Measurements from ENCODE around the gene MAPKBP1.

The MAPKBP1 gene

DNA sequence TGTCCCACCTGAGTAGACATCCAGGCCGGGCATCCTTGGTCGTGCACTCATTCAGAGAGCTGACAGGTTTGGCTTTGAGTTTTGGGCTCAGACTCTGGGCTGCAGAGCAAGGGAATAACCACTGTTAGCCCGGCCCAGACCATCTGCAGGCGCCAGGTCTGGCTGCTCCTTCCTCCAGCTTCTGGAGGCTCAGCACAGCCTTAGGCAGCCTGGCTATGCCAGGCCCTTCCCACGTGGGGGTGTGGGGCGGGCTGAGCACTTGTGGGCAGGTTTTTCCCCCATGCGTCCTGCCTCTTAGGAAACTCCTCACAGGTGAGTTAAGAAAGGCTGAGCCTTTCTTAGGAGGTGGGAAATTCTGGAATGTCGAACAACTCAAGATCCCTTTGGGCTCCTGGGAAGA is 75.6 kb downstream of the MAPKBP1 start:
- no peak overlapping the region for H3K4me3 ChIP-seq (ENCODE audit: low read length in 2 of 2)
- H3K9ac ChIP-seq (ENCODE audit: low read length in 2 of 2): no peak overlapping the region
- peaks cover 12 to 17% of the 10 kb centered on the region in 2 donors for H3K27me3 ChIP-seq (ENCODE audit: control insufficient read depth in 1 of 2, insufficient read depth in 2 of 2, low read length in 2 of 2)
- H3K36me3 ChIP-seq (ENCODE audit: control insufficient read depth in 2 of 2, insufficient read depth in 2 of 2, low read length in 2 of 2): peaks cover 7 to 27% of the 10 kb centered on the region in 2 donors
- H3K9me3 ChIP-seq (ENCODE audit: control insufficient read depth in 2 of 2, low read length in 2 of 2): no peaks in the 10 kb centered on the region
- H3K27ac ChIP-seq (ENCODE audit: low read length): no peak overlapping the region
- no peaks in the 10 kb centered on the region for H3K4me1 ChIP-seq (ENCODE audit: control insufficient read depth, insufficient read depth, low read length)

DNA sequence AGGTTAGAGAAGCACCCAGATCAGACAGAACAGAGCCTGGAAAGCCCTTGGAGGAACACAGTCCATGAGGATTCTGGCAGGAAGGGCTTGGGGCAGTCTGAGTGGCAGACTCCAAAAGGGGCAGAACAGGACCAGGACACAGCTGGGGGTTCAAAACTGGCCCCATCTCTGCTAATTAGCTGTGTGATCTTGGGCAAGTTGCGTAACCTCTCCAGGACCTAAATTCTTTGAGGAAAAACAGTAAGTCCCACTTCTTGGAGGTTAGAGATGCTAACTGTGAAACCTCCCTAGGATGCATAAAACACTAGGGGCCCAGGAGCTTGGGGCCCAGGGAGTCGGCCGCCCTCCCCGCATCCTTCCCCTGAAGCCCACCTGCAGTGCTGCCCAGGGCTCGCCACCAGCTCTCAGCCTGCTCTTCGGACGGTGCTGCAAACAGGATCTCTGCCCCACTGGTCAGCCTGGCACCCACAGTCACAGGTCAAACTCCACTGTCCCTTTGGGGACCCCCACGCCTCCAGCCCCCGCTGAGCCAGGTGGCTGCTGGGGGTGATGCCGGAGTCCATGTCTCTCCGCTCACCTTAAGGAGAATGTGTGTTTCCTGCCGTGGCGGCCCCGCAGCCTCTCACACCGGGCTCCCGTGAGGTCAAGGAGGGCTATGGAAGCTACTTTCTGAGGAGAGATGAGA is 76.3 kb downstream of the MAPKBP1 start:
- Histone ChIP-seq H3K27ac (ENCODE audit: low read length) (no peak overlapping the region), H3K36me3 (ENCODE audit: control insufficient read depth in 2 of 2, insufficient read depth in 2 of 2, low read length in 2 of 2) (peaks cover 7 to 21% of the 10 kb centered on the region in 2 donors), H3K9me3 (ENCODE audit: control insufficient read depth in 2 of 2, low read length in 2 of 2) (no peaks in the 10 kb centered on the region), H3K9ac (ENCODE audit: low read length in 2 of 2) (no peak overlapping the region), H3K27me3 (ENCODE audit: control insufficient read depth in 1 of 2, insufficient read depth in 2 of 2, low read length in 2 of 2) (peaks cover 17 to 24% of the 10 kb centered on the region in 2 donors), H3K4me1 (ENCODE audit: control insufficient read depth, insufficient read depth, low read length) (no peaks in the 10 kb centered on the region), H3K4me3 (ENCODE audit: low read length in 2 of 2) (no peak overlapping the region)

DNA sequence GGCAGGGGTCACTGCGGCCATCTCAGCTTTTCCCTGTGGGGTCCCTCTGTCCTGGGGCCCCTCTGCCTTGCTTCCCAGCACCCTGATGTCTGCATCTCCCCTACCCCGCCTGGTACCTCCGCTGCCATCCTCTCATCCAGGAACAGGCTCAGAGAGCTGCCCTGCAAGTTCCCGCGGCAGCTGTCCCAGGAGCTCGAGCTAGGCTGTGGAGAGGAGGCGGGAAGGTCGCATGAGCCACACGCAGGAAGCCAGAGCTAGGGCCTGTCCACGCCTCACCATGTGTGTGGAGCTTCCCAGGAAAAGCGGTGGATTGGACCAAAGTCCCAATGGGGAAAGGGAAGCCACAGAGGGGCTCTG is 76.9 kb downstream of the MAPKBP1 start:
- Histone ChIP-seq H3K9me3 (ENCODE audit: control insufficient read depth in 2 of 2, low read length in 2 of 2) (no peaks in the 10 kb centered on the region), H3K27ac (ENCODE audit: low read length) (no peak overlapping the region), H3K9ac (ENCODE audit: low read length in 2 of 2) (no peak overlapping the region), H3K4me3 (ENCODE audit: low read length in 2 of 2) (no peak overlapping the region), H3K36me3 (ENCODE audit: control insufficient read depth in 2 of 2, insufficient read depth in 2 of 2, low read length in 2 of 2) (peaks cover 7 to 17% of the 10 kb centered on the region in 2 donors), H3K4me1 (ENCODE audit: control insufficient read depth, insufficient read depth, low read length) (no peaks in the 10 kb centered on the region), H3K27me3 (ENCODE audit: control insufficient read depth in 1 of 2, insufficient read depth in 2 of 2, low read length in 2 of 2) (peaks cover 18 to 26% of the 10 kb centered on the region in 2 donors)

DNA sequence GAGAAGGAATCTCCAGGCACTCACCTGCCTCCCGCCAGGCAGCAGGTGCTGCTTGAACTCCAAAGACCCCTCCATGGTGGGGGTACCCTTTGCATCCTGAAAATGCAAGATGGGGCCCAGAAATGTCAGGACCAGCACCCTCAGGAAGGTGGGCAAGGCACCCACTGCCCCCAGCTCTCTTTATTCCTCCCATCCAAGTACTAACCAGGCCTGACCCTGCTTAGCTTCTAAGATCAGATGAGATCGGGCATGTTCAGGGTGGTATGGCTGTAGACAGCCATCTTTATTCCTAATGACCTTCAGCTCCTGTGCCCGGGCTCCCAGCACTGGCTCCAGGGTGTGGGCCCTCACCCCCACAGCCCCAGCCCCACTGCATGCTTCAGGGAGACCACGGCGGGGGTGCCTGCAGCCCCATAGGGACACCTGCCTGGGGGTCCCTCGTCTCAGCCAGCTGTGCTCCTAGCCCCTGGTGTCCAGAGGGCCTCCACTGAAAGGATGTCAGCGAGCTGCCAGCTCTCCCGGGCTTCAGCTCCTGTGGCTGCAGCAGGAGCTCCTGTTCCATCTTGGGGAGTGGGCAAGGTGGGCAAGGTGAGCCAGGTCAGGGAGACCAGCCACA is 77.6 kb downstream of the MAPKBP1 start:
- Histone ChIP-seq H3K27ac (ENCODE audit: low read length) (no peak overlapping the region), H3K4me1 (ENCODE audit: control insufficient read depth, insufficient read depth, low read length) (no peaks in the 10 kb centered on the region), H3K9me3 (ENCODE audit: control insufficient read depth in 2 of 2, low read length in 2 of 2) (no peaks in the 10 kb centered on the region), H3K4me3 (ENCODE audit: low read length in 2 of 2) (no peak overlapping the region), H3K9ac (ENCODE audit: low read length in 2 of 2) (no peak overlapping the region), H3K27me3 (ENCODE audit: control insufficient read depth in 1 of 2, insufficient read depth in 2 of 2, low read length in 2 of 2) (peaks cover 19 to 28% of the 10 kb centered on the region in 2 donors), H3K36me3 (ENCODE audit: control insufficient read depth in 2 of 2, insufficient read depth in 2 of 2, low read length in 2 of 2) (peaks cover 0 to 11% of the 10 kb centered on the region in 2 donors)

- H3K9me3 ChIP-seq (ENCODE audit: control insufficient read depth in 2 of 2, low read length in 2 of 2): no peaks in the 10 kb centered on the region
- H3K9ac ChIP-seq (ENCODE audit: low read length in 2 of 2): no peak overlapping the region
- H3K27ac ChIP-seq (ENCODE audit: low read length): no peak overlapping the region
- H3K36me3 ChIP-seq (ENCODE audit: control insufficient read depth in 2 of 2, insufficient read depth in 2 of 2, low read length in 2 of 2): peaks cover 0 to 3% of the 10 kb centered on the region in 2 donors
- H3K4me3 ChIP-seq (ENCODE audit: low read length in 2 of 2): no peak overlapping the region
- H3K27me3 ChIP-seq (ENCODE audit: control insufficient read depth in 1 of 2, insufficient read depth in 2 of 2, low read length in 2 of 2): peaks cover 21 to 28% of the 10 kb centered on the region in 2 donors
- no peaks in the 10 kb centered on the region for H3K4me1 ChIP-seq (ENCODE audit: control insufficient read depth, insufficient read depth, low read length)
Observed at GRCh38 chr15:41852736-41853590, 78.7 kb downstream of the MAPKBP1 start.

DNA sequence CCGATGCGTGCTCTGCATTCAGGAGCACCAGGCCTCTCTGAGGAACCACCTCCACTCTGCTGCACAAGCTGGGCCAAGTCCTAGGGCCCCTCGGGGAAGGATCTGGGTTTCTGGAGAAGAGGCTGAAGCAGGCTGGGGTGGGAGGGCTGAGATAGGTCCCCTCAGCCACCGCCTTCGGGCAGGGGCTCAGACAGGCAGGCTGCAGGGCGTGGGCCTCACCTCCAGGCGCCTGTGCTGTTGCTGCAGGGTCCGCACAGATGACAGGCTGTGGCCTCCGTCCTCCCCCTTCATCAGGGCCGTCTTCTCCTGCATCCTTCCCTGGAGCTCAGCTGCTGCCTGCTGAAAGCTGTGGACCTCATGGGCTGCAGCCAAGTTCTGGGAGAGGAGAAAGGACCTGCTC is 79.5 kb downstream of the MAPKBP1 start:
- no peaks in the 10 kb centered on the region for H3K4me1 ChIP-seq (ENCODE audit: control insufficient read depth, insufficient read depth, low read length)
- peaks cover 21 to 28% of the 10 kb centered on the region in 2 donors for H3K27me3 ChIP-seq (ENCODE audit: control insufficient read depth in 1 of 2, insufficient read depth in 2 of 2, low read length in 2 of 2)
- H3K27ac ChIP-seq (ENCODE audit: low read length): no peak overlapping the region
- H3K9me3 ChIP-seq (ENCODE audit: control insufficient read depth in 2 of 2, low read length in 2 of 2): no peaks in the 10 kb centered on the region
- no peak overlapping the region for H3K9ac ChIP-seq (ENCODE audit: low read length in 2 of 2)
- no peaks in the 10 kb centered on the region for H3K36me3 ChIP-seq (ENCODE audit: control insufficient read depth in 2 of 2, insufficient read depth in 2 of 2, low read length in 2 of 2)
- no peak overlapping the region for H3K4me3 ChIP-seq (ENCODE audit: low read length in 2 of 2)

GRCh38 chr15:41854443-41854842 is 80.2 kb downstream of the MAPKBP1 start:
- Histone ChIP-seq H3K4me3 (ENCODE audit: low read length in 2 of 2) (no peak overlapping the region), H3K9ac (ENCODE audit: low read length in 2 of 2) (no peak overlapping the region), H3K36me3 (ENCODE audit: control insufficient read depth in 2 of 2, insufficient read depth in 2 of 2, low read length in 2 of 2) (no peaks in the 10 kb centered on the region), H3K27ac (ENCODE audit: low read length) (no peak overlapping the region), H3K9me3 (ENCODE audit: control insufficient read depth in 2 of 2, low read length in 2 of 2) (no peaks in the 10 kb centered on the region), H3K4me1 (ENCODE audit: control insufficient read depth, insufficient read depth, low read length) (no peaks in the 10 kb centered on the region), H3K27me3 (ENCODE audit: control insufficient read depth in 1 of 2, insufficient read depth in 2 of 2, low read length in 2 of 2) (peaks cover 21 to 28% of the 10 kb centered on the region in 2 donors)

GRCh38 chr15:41855261-41855961 is 81.1 kb downstream of the MAPKBP1 start:
- Histone ChIP-seq H3K36me3 (ENCODE audit: control insufficient read depth in 2 of 2, insufficient read depth in 2 of 2, low read length in 2 of 2) (no peaks in the 10 kb centered on the region), H3K9me3 (ENCODE audit: control insufficient read depth in 2 of 2, low read length in 2 of 2) (no peaks in the 10 kb centered on the region), H3K27me3 (ENCODE audit: control insufficient read depth in 1 of 2, insufficient read depth in 2 of 2, low read length in 2 of 2) (peaks cover 21 to 29% of the 10 kb centered on the region in 2 donors), H3K27ac (ENCODE audit: low read length) (no peak overlapping the region), H3K4me3 (ENCODE audit: low read length in 2 of 2) (no peak overlapping the region), H3K9ac (ENCODE audit: low read length in 2 of 2) (no peak overlapping the region), H3K4me1 (ENCODE audit: control insufficient read depth, insufficient read depth, low read length) (no peaks in the 10 kb centered on the region)

DNA sequence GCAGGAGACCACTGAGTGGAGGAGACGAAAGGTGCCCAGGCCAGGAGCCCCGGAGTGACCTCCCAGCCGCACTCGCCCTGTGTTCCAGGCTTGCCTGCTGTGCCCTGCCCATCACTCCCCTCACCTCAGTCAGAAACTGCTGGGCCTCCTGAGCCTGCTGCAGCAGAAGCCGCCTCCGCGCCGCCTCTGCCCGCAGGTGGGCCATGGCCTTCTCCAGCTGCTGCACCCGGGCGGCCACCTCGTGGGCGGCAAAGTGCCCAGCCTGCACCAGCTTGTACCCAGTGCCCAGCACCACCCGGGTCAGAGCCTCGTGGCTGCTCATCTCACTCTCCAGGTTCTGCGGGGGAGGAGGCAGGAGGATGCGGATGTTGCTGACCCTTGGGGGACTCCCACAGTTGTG is 82.0 kb downstream of the MAPKBP1 start:
- H3K4me3 ChIP-seq (ENCODE audit: low read length in 2 of 2): no peak overlapping the region
- H3K9me3 ChIP-seq (ENCODE audit: control insufficient read depth in 2 of 2, low read length in 2 of 2): no peaks in the 10 kb centered on the region
- no peak overlapping the region for H3K27ac ChIP-seq (ENCODE audit: low read length)
- peaks cover 21 to 32% of the 10 kb centered on the region in 2 donors for H3K27me3 ChIP-seq (ENCODE audit: control insufficient read depth in 1 of 2, insufficient read depth in 2 of 2, low read length in 2 of 2)
- no peaks in the 10 kb centered on the region for H3K36me3 ChIP-seq (ENCODE audit: control insufficient read depth in 2 of 2, insufficient read depth in 2 of 2, low read length in 2 of 2)
- no peak overlapping the region for H3K9ac ChIP-seq (ENCODE audit: low read length in 2 of 2)
- no peaks in the 10 kb centered on the region for H3K4me1 ChIP-seq (ENCODE audit: control insufficient read depth, insufficient read depth, low read length)

- Histone ChIP-seq H3K27ac (ENCODE audit: low read length) (no peak overlapping the region), H3K27me3 (ENCODE audit: control insufficient read depth in 1 of 2, insufficient read depth in 2 of 2, low read length in 2 of 2) (peaks cover 21 to 31% of the 10 kb centered on the region in 2 donors), H3K9me3 (ENCODE audit: control insufficient read depth in 2 of 2, low read length in 2 of 2) (no peaks in the 10 kb centered on the region), H3K36me3 (ENCODE audit: control insufficient read depth in 2 of 2, insufficient read depth in 2 of 2, low read length in 2 of 2) (no peaks in the 10 kb centered on the region), H3K4me3 (ENCODE audit: low read length in 2 of 2) (no peak overlapping the region), H3K4me1 (ENCODE audit: control insufficient read depth, insufficient read depth, low read length) (no peaks in the 10 kb centered on the region), H3K9ac (ENCODE audit: low read length in 2 of 2) (no peak overlapping the region)
Observed at GRCh38 chr15:41856716-41857115, 82.4 kb downstream of the MAPKBP1 start.
